ENCODE data around the gene GMPPB.
"Not testable (repeated sequence)": the region's sequence is repeated elsewhere in the genome, so short reads cannot be mapped to it uniquely, and the experiment has no call there.

The GMPPB gene

GRCh38 chr3:49723628-49724551, at the start of gene GMPPB:
Gene GMPPB, minus strand, starts transcription at chr3:49723951. Its CDS starts 225 bp downstream, at chr3:49723726.
- peak; percentile 95 for DNase-seq (ENCODE audit: low spot score)

DNA sequence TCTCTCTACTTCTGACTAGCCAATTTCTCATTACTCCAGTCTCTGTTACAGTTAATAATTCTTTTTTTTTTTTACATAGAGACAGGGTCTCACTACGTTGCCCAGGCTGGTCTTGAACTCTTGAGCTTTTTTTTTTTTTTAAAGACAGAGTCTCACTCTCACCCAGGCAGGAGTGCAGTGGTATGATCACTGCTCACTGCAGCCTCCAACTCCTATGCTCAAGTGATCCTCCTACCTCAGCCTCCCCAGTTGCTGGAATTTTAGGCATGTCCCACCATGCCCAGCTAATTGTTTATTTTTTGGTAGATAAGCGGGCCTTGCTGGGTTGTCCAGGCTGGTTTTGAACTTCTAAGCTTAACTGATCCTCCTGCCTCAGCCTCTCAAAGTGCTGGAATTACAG, 49.0 kb upstream of the GMPPB start:
- no peak for DNase-seq (ENCODE audit: low spot score)

DNA sequence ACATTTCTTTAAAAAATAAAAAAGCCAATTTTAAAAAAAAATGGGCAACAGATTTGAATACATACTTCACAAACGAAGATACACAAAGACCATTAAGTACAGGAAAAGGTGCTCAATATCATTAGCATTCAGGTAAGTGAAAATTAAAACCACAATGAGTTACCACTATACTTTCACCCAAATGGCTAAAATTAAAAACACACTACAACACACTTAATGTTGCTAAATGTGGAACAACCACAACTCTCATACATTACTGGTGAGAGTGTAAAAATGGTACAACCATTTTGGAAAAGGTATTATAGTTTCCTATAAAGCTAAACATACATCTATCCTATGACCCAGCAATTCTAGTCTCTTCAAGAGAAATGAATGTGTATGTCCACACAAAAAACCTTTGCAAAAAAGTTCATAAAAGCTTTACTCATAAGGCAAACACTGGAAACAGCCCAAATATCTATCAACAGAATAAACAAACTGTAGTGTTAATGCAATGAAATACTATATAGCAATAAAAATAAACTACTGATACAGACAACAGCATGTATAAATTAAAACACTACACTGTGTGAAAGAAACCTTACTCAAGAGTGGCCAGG, 47.7 kb upstream of the GMPPB start:
- no peak for DNase-seq (ENCODE audit: low spot score)

DNA sequence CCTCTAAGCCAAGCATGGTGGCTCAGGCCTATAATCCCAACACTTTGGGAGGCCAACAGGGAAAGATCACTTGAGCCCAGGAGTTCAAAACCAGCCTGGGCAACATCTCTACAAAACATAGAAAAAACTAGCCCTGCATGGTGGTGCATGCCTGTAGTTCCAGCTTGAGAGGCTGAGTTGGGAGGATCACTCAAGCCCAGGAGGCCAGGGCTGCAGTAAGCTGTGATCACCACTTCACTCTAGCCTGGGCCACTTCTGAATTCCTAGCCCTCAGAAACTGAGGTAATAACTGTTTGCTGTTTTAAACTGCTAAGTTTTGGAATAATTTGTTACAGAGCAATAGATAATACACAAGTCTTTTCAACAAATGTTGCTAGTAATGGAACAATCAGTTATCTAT, 46.2 kb upstream of the GMPPB start:
- no peak for DNase-seq (ENCODE audit: low spot score)

DNA sequence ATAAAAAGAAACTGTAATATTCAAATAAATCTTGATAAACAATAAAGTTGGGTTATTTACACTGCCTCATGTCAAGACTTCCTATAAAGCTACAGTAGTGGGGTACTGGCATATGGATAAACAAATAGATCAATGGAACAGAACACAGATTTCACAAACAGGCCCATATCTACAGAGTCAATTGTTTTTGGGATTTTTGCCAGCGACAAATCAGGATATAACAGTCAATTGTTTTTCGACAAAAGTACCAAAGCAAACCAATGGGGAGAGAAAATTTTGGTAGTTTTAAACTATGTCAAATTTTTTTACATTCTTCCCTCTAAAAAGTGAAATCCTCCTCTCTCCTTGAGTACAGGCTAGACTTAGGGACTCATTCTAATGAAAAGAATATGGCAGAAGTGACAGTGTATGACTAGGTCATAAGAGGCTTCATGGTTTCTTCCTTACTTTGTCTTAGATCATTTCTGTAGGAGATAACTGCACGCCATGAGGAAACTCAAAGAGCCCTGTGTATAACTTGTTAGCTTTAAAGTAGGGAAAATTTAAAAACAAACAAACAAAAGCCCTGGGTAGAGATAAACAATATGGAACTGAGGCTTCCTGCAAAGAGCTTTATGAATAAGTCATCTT, 45.6 kb upstream of the GMPPB start:
- DNase-seq (ENCODE audit: low spot score): no peak

DNA sequence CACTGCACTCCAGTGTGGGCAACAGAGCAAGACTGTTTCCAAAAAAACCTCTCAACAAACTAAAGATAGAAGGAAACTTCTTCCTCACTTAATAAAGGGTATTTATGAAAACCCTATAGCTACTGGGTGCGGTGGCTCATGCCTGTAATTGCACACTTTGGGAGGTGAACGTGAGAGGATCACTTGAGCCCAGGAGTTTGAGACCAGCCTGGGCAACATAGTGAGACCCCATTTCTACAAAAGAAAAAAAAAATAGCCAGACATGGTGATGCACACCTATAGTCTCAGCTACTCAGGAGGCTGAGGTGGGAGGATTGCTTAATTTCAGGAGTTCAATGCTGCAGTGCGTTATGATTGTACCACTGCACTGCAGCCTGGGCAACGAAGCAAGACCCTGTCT, 40.2 kb upstream of the GMPPB start:
- no peak for DNase-seq (ENCODE audit: low spot score)

GRCh38 chr3:49761661-49762060, 37.9 kb upstream of the GMPPB start:
- DNase-seq (ENCODE audit: low spot score): no peak

DNA sequence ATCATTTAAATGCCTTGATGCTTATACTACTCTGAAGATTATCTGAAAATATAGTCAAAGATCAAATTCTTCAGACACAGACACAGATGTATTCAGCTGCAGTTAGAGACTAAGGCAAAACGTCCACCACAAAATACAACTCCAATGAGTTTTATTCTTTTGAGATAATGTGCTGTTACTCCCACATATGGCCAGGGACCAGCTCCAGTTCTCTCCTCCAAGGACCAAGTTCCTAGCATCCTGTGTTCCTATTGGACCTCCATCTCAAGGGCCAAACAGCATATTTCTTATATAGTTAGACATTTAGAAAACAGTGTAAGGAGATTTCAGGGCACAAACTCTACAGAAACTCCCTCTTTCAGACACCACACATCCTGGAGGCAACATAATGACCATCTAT, 35.5 kb upstream of the GMPPB start:
- DNase-seq (ENCODE audit: low spot score): no peak

GRCh38 chr3:49757197-49757596, 33.4 kb upstream of the GMPPB start:
- no peak for DNase-seq (ENCODE audit: low spot score)

GRCh38 chr3:49756036-49756435, 32.3 kb upstream of the GMPPB start:
- DNase-seq (ENCODE audit: low spot score): peak; percentile 72

DNA sequence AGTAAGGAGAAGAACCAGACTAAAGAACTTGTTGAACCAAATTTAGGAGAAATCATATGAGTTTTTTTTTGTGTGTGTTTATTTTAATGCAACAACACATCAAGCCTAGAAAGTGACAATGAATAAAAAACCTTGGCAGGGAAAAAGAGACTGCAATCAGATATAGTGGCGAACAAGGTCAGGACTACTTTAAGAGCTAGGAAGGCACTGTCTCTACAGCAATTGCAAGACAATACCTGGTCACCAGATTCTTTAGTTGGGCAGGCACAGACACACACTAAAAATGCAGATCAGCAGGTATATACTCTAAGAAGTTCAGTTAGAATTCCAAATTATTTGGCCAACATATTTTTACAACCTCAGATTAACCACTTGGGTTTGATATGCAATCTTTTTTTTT, 30.8 kb upstream of the GMPPB start:
- DNase-seq (ENCODE audit: low spot score): no peak

DNA sequence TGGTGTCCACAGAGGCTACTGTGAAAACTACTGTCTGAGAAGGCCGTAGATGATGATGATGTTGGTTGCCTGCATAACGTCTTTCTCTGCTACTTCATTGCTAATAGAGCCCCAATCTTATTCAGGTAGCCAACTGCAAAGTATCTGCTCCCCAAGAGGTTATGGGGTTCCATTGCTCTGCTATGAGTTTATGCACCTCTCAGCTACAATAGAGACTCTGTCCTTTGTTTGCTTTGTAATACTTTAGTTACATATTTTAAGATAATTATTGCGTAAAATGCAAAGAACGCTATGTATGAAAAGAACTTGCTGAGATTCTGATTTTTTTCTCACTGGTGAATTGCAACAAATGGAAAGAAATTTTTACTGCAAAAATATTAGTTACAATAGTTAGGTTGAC, 27.8 kb upstream of the GMPPB start:
- DNase-seq (ENCODE audit: low spot score): no peak

- DNase-seq (ENCODE audit: low spot score): no peak
Observed at GRCh38 chr3:49750056-49750455, 26.3 kb upstream of the GMPPB start.

GRCh38 chr3:49748874-49749273, 25.1 kb upstream of the GMPPB start:
- not testable (repeated sequence) for DNase-seq (ENCODE audit: low spot score)

GRCh38 chr3:49747792-49748480, 24.2 kb upstream of the GMPPB start:
- DNase-seq (ENCODE audit: low spot score): no peak

GRCh38 chr3:49745986-49746385, 22.2 kb upstream of the GMPPB start:
- no peak for DNase-seq (ENCODE audit: low spot score)

DNA sequence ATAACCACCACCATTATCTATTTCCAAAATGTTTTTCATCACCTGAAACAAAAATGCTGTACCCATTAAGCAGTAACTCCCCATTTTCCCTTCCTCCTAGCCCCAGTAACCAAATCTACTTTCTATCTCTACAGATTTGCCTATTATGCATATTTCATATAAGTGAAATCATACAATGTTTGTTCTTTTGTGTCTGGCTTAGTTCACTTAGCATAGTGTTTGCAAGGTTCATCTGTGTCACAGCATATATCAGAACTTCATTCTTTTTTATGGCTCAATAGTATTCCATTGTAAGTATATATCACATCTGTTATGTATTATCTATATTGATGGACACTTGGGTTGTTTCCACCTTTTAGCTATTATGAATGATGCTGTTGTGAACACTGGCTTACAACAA, 16.7 kb upstream of the GMPPB start:
- DNase-seq (ENCODE audit: low spot score): no peak

DNA sequence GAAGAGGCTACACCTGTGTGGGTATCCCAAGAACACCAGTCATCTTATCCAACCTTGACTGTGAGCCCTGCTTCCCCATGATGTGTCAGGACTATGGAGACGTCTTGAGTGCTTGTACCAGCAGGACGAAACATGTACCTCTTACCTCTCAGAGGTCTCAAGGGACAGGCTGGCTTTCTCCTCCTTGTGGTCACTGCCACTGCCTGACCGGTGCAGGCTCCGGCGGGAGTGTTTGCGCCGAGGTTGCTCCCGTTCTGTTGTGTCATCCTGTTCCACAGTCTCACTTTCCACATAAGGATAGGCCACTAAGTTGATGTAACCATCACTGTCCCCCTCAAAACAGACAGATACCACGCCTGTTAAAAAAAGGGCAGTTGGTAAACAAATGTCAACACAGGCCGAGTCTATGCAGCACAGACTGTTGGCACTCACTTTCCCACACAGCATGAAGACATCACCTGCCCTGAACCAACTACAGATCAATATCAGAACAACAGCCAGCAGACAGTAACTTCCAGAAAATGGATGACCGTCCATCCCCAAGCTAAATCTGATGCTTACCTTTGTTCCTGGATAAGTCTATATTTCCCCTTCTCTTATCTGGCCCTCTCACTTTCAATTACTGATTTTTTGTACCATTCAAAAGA, 14.4 kb upstream of the GMPPB start:
- DNase-seq (ENCODE audit: low spot score): no peak

- no peak for DNase-seq (ENCODE audit: low spot score)
Observed at GRCh38 chr3:49734752-49735151, 11.0 kb upstream of the GMPPB start.

DNA sequence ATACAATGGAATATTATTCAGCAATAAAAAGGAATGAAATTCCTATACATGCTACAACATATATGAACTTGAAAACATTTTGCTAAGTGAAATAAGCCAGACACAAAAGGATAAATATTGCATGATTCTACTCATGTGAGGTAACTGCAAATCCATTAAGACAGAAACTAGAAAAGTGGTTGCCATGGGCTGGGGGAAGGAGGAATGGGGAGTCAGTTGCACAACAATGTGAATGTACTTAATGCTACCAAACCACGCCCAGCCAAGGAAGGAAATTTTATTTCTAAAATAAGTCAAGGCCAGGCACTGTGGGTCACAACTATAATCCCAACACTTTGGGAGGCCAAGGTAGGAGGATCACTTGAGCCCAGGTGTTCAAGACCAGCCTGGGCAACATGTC, 9.8 kb upstream of the GMPPB start:
- no peak for DNase-seq (ENCODE audit: low spot score)

DNA sequence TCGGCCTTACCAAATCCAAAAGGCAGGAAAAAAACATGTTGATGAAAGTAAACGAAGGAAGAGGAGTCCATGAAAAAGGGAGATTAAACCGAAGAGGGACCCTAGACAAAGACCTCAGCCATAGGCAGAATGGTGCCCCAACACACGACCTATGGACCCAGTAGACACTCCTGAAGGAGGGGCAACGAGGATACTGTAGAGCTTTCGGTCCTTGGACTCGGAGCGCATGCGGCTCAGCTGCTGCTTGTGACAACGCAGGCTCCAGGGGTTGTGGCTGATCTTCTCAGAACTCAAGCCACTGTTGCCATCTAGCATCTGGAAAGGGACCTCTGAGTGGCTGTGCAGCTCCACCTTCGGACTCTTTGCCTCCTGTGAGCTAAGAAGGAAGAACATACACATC, 8.8 kb upstream of the GMPPB start:
- DNase-seq (ENCODE audit: low spot score): no peak

Data from cerebellar cortex (tissue), 1 donor.